KOPT-K1 (cell line): Measurements from ENCODE around the gene KLHL22.

Experiments used
- H3K27ac ChIP-seq: fragments of 200-600 bp; sonication (generic); 2 replicates; pipeline ENCODE4 v1.5.1; 2016; ENCODE audit warnings: antibody characterized with exemption, mild to moderate bottlenecking, low read depth, low read length; ENCODE audit not compliant: poor library complexity, severe bottlenecking
- H3K36me3 ChIP-seq: fragments of 200-600 bp; sonication (generic); 2 replicates; pipeline ENCODE4 v1.5.1; 2017; ENCODE audit warnings: antibody characterized with exemption, mild to moderate bottlenecking, low read length, moderate library complexity; ENCODE audit not compliant: insufficient read depth
- H3K9me3 ChIP-seq: fragments of 200-600 bp; sonication (generic); 2 replicates; pipeline ENCODE4 v1.5.1; 2017; ENCODE audit warnings: antibody characterized with exemption, low read length, mild to moderate bottlenecking; ENCODE audit not compliant: insufficient read depth, poor library complexity, severe bottlenecking

The KLHL22 gene

DNA sequence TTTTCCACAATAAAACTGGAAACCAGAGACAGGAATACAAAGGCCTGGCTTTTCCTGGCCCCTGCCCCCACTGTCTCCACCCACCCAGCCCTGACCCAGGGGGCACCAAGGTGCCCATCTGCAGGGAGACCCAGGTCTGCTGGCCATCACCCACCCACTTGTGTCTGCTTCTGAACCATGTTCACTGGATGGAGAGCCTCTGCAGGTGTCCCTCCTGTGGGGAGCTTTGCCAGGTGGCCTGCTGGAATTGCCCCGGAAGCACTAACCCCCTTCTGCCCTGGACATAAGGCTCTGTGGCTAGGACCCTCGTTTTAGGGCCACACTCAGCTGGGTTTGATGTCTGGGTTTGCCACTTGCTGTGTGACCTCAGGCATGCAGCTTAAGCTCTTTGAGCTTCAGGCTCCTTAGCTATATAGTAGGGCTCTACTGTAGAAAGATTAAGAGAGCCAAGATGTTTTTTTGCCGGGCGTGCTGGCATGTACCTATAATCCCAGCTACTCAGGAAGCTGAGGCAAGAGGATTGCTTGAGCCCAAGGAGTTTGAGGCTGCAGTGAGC is 61.8 kb downstream of the KLHL22 start:
- H3K9me3 ChIP-seq, result no peaks in the 10 kb centered on the region
- H3K27ac ChIP-seq, result no peak overlapping the region
- H3K36me3 ChIP-seq, result no peaks in the 10 kb centered on the region

DNA sequence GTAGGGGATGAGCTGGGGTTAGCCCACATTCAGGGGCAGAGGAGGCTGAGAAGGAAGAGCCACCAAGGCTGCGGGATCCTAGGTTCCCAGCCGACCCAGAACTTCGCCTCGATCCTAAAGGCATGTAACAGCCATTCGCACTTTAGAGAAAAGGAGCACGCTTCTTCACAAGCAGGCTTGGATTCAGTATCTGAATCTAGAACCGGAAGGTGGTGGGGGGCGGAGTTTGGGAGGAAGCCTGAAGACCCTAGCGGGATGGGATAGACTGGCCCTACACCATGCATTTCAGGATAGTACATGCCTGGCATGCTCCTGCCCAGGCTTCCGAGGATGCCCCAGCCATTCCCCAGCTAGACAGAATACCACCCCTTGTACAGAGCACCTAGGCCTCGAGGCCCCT is 62.4 kb downstream of the KLHL22 start:
- H3K27ac ChIP-seq, result no peak overlapping the region
- H3K9me3 ChIP-seq, result no peaks in the 10 kb centered on the region
- H3K36me3 ChIP-seq, result no peaks in the 10 kb centered on the region

DNA sequence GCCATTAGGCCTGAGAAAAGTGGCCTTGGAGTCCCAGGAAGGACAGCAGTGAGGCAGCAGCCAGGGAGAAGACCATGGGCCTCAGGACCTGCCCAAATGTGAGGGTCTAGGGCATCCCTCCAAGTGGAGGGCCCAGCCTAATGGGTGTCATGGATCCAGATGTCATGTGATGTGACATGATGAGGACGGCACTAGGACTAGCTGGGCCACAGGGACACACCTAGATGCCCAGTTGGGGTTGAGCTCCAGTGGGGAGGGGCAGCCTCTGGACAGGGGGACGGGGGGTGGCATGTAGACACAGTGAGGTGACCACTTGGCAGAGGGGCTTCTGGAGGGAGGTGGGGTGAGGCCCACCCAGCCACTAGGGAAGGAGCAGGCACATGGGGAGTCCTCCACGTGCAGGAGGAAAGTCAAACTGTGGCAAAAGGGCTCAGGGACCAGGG is 63.3 kb downstream of the KLHL22 start:
- Histone ChIP-seq H3K9me3 (no peaks in the 10 kb centered on the region), H3K36me3 (no peaks in the 10 kb centered on the region), H3K27ac (no peak overlapping the region)

DNA sequence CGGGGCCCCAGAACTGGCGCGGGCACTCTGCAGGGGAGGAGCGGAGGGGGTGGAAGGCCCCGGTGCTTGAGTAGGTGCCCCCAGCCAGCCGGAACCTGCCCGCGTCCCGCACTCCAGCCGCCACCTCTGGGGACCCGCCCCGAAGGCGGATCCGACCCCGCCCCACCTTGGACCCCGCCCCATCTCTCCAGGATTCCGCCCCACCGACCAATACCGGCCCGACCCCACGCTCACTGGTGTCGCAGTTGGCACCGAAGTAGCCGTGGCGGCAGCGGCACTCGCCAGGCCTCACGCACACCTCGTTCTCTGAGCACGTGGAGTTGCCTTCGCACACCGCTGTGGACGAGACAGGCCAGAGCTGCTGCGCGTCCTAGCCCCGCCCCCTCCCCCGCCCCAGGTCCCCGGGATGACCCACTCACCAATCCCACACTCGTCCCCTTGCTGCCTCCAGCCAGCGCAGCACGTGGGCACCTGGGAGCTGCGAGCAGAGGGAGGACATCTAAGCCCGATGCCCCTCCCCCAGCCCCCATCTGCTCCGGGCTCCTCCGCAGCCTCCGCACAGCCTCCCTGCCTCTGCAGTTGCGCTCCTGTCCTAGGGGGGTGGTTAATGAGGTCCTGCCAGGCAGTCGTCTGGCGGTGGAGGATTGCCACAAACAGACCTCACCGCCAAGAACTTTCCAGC is 63.9 kb downstream of the KLHL22 start:
- H3K27ac ChIP-seq, result no peak overlapping the region
- no peaks in the 10 kb centered on the region for H3K36me3 ChIP-seq
- no peaks in the 10 kb centered on the region for H3K9me3 ChIP-seq

DNA sequence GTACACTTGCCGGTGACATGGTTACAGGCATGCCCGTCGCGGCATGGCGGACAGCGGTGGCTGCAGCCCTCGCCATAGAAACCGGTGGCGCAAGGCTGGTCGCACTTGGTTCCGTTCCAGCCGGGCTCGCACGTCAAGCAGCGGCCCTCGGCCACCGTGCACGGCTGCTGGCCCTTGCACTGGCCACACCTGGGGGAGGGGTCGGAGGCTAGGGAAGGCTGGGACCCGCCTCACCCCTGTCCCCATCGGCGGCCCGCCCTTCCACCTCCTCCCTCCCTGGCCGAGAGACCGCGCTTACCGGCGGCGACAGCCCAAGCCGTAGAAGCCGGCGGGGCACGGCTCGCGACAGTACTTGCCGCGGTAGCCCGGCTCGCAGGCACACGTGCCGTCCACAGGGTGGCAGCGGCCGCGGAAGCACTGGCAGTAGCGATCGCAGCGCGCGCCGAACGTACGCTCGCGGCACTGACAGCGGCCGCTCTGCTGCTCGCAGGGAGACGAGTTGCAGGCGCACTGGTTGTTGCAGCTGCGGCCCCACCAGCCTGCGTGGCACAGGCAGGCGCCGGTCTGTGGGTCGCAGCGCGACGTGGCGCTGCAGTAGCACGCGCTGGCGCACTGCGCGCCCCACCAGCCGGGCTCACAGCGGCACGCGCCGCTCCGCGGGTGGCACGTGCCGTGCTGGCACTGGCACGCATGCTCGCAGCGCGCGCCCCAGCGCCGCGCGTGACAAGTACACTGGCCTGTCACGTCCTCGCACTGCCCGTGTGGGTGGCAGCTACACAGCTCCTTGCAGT is 64.7 kb downstream of the KLHL22 start:
- no peaks in the 10 kb centered on the region for H3K9me3 ChIP-seq
- H3K36me3 ChIP-seq, result no peaks in the 10 kb centered on the region
- no peak overlapping the region for H3K27ac ChIP-seq

DNA sequence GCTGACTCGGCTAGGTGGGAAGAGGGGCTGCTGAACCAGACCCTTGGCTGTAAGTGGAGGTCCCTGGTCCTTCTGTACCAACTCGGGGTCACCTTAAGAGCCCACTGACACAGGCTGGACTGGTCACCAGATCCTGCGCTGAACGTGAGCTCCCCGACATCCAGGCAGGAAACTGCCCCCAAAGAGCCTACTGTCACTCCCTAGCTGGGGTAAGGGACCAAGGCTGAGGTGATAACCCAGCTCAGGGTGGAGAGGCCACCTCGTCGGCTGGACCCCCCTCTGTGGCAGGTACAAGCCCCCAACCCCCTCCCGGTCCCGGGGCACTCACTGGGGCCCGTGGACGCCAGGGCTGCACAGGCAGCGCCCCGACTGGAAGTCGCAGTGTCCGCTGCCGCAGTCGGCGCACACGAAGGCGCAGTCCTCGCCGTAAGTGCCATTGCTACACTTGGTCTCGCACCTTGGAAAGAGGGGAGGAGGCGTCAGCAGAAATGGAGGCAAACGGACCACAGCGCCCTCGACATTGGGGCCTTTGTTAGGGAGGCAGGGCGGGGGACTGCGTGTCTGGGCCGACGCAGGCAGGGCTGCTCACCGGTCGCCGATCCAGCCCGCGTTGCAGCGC is 65.4 kb downstream of the KLHL22 start:
- H3K36me3 ChIP-seq, result no peaks in the 10 kb centered on the region
- H3K27ac ChIP-seq, result no peak overlapping the region
- H3K9me3 ChIP-seq, result no peaks in the 10 kb centered on the region

DNA sequence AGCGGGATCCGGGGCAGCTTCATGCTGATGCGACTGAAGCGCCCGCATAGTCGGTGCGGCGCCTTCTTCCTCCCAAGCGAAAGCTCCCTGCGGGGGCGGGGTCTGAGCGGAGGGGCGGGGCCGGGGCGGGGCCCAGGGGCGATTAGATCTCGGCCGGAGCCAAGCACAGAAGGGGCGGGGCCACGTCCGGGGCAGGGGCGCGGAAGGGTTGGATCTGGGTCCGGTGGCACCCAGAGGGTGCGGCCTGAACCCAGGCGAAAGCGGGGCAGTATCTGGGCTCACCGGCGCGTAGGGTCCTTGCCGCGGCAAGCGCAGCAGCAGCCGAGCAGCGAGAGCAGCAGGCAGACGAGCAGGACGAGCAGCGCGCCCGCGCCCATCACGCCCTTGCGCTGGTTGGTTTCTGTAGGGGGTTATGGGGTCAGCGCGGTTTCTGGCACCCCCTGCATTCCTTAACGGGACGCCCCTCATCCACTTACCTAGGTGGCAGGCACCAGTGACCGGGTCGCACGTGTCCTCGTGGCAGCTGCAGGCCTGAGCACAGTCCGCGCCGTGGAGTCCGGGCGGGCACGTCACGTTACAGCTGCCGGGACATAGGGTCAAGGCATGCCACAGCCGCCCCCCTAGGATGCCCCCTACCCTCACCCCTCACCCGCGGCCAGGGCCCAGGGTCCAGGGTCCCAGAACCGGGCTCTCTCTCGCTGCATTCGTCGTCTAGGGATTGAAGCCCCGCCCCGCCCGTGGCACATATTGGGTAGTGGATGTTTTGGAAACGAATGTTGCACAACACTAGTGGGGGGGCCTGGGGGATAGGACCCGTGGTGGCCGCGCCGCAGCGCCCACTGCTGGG is 66.1 kb downstream of the KLHL22 start:
- H3K9me3 ChIP-seq, result no peaks in the 10 kb centered on the region
- H3K27ac ChIP-seq, result no peak overlapping the region
- no peaks in the 10 kb centered on the region for H3K36me3 ChIP-seq

DNA sequence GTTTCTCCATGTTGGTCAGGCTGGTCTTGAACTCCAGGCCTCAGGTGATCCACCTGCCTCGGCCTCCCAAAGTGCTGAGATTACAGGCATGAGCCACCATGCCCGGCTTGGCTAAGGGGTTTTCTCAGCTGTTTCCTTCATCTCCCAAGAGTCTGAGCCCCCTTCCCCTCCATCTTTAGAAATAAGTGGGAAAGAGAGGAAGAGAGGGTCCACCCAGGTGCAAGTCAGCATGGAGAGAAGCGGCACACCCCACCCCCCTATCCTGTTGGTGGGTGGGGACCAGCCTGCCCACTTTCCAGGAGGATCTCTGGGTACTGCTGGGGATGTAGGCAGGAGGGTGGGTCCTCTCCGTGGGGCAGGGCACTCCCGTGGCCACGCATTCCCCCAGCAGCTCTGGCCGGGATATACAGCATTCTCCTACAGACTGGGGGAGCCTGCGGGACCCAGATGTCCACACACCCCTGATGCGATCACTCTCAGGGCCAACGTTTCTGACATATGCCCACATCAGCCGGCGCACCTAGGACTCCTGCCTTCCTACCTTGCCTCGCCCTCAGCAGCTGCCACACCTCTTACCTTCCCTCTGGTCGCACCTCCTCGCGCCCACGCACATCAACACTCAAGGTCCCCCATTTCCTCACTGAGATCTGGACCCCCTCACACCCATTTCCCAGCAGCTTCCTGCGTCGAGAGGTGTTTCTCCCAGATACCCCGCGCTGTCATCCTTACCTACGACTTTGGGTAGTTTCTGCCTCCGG is 66.9 kb downstream of the KLHL22 start:
- Histone ChIP-seq H3K36me3 (no peaks in the 10 kb centered on the region), H3K27ac (no peak overlapping the region), H3K9me3 (no peaks in the 10 kb centered on the region)

DNA sequence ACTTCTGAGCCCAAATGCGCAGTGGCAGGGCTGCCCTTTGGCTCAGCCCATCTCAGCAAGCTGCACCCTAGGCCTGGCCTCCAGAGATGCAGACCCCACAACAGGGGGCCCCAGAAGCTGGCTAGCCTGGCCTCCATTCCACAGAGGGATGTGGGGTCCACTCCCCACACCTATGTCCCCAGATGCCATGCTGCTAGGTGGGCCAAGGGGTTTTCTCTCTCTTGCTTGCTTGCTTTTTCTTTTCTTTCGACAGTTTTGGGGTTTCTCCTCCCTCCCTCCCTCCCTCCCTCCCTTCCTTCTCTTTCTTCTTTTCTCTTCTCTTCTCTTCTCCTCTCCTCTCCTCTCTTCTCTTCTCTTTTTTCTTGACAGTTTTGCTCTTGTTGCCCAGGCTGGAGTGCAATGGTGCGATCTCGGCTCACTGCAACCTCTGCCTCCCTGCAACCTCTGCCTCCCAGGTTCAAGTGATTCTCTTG is 67.6 kb downstream of the KLHL22 start:
- H3K27ac ChIP-seq, result no peak overlapping the region
- no peaks in the 10 kb centered on the region for H3K36me3 ChIP-seq

DNA sequence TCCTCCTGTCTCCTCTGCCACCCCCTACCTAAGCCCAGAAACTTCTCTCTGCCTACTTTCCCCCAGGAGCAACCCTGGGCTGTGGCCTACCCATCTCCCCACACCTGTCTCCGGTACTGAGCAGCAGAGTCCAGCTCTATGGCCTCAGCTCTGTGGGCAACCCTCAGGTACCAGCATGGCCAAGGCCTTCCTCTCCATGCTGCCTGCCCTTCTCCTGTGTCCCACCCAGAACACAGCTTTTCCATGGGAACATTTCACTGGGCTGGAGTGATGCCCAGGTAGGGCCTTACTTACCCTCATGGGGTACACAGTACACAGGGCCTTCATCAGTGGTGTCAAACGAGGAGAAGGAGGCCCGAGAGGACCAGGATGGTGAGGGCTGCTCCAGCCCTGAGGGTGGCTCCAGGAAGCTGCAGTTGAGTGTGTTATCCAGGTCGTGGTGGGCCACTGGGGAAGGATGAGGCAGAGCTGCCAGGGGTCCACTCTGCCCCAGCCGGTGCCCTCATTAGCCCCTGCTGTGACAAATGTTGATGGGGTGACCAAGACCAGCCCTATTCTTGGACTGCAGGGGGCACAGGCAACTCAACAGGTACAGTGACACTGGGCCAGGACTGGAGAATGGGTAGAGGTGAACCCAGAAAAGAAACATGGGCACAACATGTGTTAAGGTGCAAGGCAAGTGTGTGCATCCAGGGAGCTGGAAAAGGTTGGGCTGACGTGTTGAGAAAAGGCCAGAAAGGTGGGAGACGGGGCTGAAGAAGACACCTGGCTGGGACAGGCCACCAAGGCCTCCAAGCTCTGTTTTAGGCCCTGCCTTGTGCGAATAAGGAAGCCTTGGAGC is 68.3 kb downstream of the KLHL22 start:
- no peak overlapping the region for H3K27ac ChIP-seq
- no peaks in the 10 kb centered on the region for H3K36me3 ChIP-seq
- H3K9me3 ChIP-seq, result no peaks in the 10 kb centered on the region

More for the DNA sequence above, 67.6 kb downstream of the KLHL22 start:
- H3K9me3 ChIP-seq, result no peaks in the 10 kb centered on the region

DNA sequence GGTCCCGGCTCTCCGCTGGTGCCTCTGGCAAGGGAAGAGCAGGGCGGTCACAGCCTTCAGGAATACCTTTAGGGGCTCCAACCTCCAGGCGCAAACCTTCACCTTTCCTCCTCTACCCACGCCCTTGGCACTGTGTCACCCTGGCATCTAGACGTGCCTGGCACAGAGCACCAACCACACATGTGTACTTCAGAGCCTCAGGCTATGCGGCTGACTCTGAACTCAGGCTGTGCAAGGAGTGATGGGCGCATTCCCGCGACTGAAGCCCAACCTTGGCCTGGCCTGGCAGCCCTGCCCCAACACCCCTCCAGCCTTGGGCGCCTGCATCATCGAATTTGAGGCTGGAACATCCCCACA is 69.4 kb downstream of the KLHL22 start:
- Histone ChIP-seq H3K27ac (no peak overlapping the region), H3K36me3 (no peaks in the 10 kb centered on the region), H3K9me3 (no peaks in the 10 kb centered on the region)

DNA sequence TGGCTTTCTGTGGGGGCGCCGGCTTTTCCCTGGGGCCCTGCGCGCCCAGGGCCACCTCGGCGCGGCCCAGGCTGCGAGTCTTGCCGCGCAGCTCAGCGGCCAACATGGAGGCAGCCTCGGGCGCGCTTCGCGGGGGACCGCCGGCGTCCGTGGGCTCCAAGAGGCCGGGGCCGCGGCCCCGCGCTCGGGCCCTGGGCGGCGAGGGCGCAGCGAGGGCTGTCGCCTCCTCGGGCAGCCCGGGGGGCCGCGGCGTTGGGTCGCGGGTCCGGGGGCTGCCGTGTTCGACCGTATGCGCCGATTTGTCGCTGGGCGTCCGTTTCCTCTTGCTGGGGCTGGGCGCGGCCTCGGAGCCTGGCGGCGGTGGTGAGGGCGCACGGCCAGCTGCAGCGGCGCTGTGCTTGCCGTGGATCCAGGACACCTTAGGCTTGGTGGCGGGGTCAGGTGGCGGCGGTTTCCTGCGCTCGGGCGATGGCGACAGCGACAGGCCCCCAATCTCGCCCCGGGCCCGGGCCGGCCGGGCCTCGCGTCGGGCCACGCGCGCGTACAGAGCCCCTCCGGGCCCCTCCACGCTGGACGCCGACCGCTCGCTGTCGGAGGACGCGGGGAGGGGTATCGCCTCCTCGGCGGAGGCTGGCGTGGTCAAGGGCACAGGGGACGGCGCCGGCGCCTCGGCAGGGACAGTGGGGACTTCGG is 69.9 kb downstream of the KLHL22 start:
- Histone ChIP-seq H3K36me3 (no peaks in the 10 kb centered on the region), H3K27ac (no peak overlapping the region), H3K9me3 (no peaks in the 10 kb centered on the region)
